HepG2 (cell line): ENCODE data around the gene MYO9A. TPM values are rescaled to one million over a fixed set of nuclear protein-coding genes. Genes with fewer than 3 reads are reported as not detected.

Experiments used
- ATAC-seq: fragments of 200-7000 bp; cut with Tn5 transposase; 3 replicates; pipeline ENCODE4 v1.9.1; 2020; ENCODE audit warnings: mild to moderate bottlenecking, moderate library complexity
- BruUV-seq: library from RNA; stranded (reverse); fragments of 400-500 nt; replicated peaks from 2 replicates; lab custom pipeline; 2021; lab: Mats Ljungman, UMichigan
- CTCF ChIA-PET: fragments of 300-600 bp; formaldehyde crosslinking; extraction: SDS; loops from one replicate; lab custom pipeline; 2021; ENCODE audit warnings: low total read pairs, inconsistent platforms, low intra/inter-chr PET ratio; lab: Yijun Ruan, JAX
- POLR2A ChIA-PET: fragments of 350-600 bp; sonication (Branson Sonifier 250); formaldehyde crosslinking; loops from one replicate; lab custom pipeline; 2020; ENCODE audit warnings: antibody characterized with exemption, inconsistent platforms; lab: Yijun Ruan, JAX
- DNase-seq: peaks from one replicate; pipeline ENCODE4 v3.0.0-alpha.2; 2015; ENCODE audit warnings: low spot score
- FAIRE-seq: peaks from 3 replicates; lab custom pipeline; 2011; peaks lifted over from hg19 to GRCh38; lab: Jason Lieb, UNC
- H2AFZ ChIP-seq: one replicate; pipeline ENCODE4 v1.6.1; 2011; ENCODE audit warnings: low read length, inconsistent platforms
- H3K27ac ChIP-seq: fragments of 300-600 bp; 3 replicates; pipeline ENCODE4 v1.8.0; 2011; ENCODE audit warnings: mixed run types, mild to moderate bottlenecking, mixed read lengths, low read length, inconsistent platforms; ENCODE audit not compliant: insufficient read depth; ENCODE audit errors: extremely low read length
- H3K27me3 ChIP-seq, 2 experiments: fragments of 200-600 bp in 1 of 2; 2 replicates in 1 of 2; 3 replicates in 1 of 2; pipeline versions ENCODE4 v1.6.0 to v1.8.0; 2011; ENCODE audit warnings: low read length in 2 of 2, mild to moderate bottlenecking in 2 of 2, moderate library complexity in 2 of 2, inconsistent platforms in 1 of 2; ENCODE audit not compliant: insufficient read depth in 2 of 2, control insufficient read depth in 1 of 2
- H3K36me3 ChIP-seq, 2 experiments: fragments of 200-600 bp in 1 of 2; replicated peaks in 1 of 2; 2 replicates in 1 of 2; 3 replicates in 1 of 2; pipeline versions ENCODE4 v1.5.1 to v1.8.0; 2011; ENCODE audit warnings: low read length in 2 of 2, inconsistent platforms in 1 of 2; ENCODE audit not compliant: insufficient read depth in 2 of 2, control insufficient read depth in 1 of 2
- H3K4me1 ChIP-seq: 2 replicates; pipeline ENCODE4 v1.5.1; 2012; ENCODE audit warnings: low read length, inconsistent platforms; ENCODE audit not compliant: insufficient read depth
- H3K4me2 ChIP-seq: 2 replicates; pipeline ENCODE4 v1.6.0; 2011; ENCODE audit warnings: low read depth, low read length, inconsistent platforms
- H3K4me3 ChIP-seq, 3 experiments: fragments of 200-600 bp in 1 of 3; sonication (generic), shearing (Covaris generic) in 1 of 3; replicated peaks in 1 of 3; 2 replicates each; pipeline ENCODE4 v1.5.1; 2011 to 2016; ENCODE audit warnings: low read length in 3 of 3, inconsistent platforms in 2 of 3, low read depth in 2 of 3, mild to moderate bottlenecking in 2 of 3, control low read depth in 1 of 3, mixed read lengths in 1 of 3; ENCODE audit not compliant: insufficient read depth in 1 of 3
- H3K79me2 ChIP-seq: one replicate; pipeline ENCODE4 v1.6.1; 2011; ENCODE audit warnings: low read length, inconsistent platforms; ENCODE audit not compliant: insufficient read depth
- H3K9ac ChIP-seq: 2 replicates; pipeline ENCODE4 v1.6.0; 2011; ENCODE audit warnings: mild to moderate bottlenecking, low read depth, low read length, inconsistent platforms; ENCODE audit not compliant: insufficient read depth
- H3K9me3 ChIP-seq: 2 replicates; pipeline ENCODE4 v1.5.1; 2012; ENCODE audit warnings: mild to moderate bottlenecking, low read length
- H4K20me1 ChIP-seq: 2 replicates; pipeline ENCODE4 v1.6.0; 2011; ENCODE audit warnings: inconsistent platforms, mild to moderate bottlenecking, low read length, moderate library complexity; ENCODE audit not compliant: insufficient read depth
- HDAC2 ChIP-seq: sonication (generic); formaldehyde crosslinking; IDR thresholded peaks from 2 replicates; pipeline ENCODE4 v1.4.0; 2020; ENCODE audit warnings: missing genetic modification reagents
- SIN3A ChIP-seq: IDR thresholded peaks from 2 replicates; pipeline ENCODE4 v1.6.1; 2011; ENCODE audit warnings: low read depth, mild to moderate bottlenecking, control low read depth, low read length, borderline replicate concordance
- TRAFD1 ChIP-seq: sonication (generic); formaldehyde crosslinking; IDR thresholded peaks from 2 replicates; pipeline ENCODE4 v1.5.1; 2020; ENCODE audit warnings: missing genetic modification reagents, mild to moderate bottlenecking, borderline replicate concordance
- ZNF766 ChIP-seq: sonication (generic); formaldehyde crosslinking; IDR thresholded peaks from 2 replicates; pipeline ENCODE4 v1.5.0; 2020; ENCODE audit warnings: missing genetic modification reagents, borderline replicate concordance
- ZXDC ChIP-seq: sonication (generic); formaldehyde crosslinking; IDR thresholded peaks from 2 replicates; pipeline ENCODE4 v1.5.0; 2020; ENCODE audit warnings: mild to moderate bottlenecking, missing genetic modification reagents
- WGBS: methylation state at CpG from one replicate; pipeline ENCODE4 v1.1.6; 2017; ENCODE audit warnings: low lambda C conversion rate; 5-methylcytosine and 5-hydroxymethylcytosine counted together
- in situ Hi-C: cut with HindIII; loops from 2 replicates; pipeline ENCODE4 v1.10.0; 2017; ENCODE audit warnings: low pct_unique_long_range_greater_than_20kb; ENCODE audit not compliant: extremely low pct_ligation_motif_present
- intact Hi-C: fragments of 100-400 bp; cut with micrococcal nuclease; formaldehyde crosslinking; loops from one replicate; pipeline ENCODE4 v1.10.0; 2022; ENCODE audit not compliant: unreplicated experiment
- polyA plus RNA-seq, 8 experiments: library from polyadenylated mRNA; depleted of rRNA in 3 of 8; stranded (reverse) in 7 of 8; unstranded in 1 of 8; fragments of >200 nt; fragmentation: Illumina TruSeq in 4 of 8; extraction: Trizol in 4 of 8; gene quantifications; 2 replicates each; pipeline versions ENCODE4 v1.2.1 to v1.2.3, GENCODE V29; 2011 to 2016; ENCODE audit warnings: low read depth in 4 of 8, missing spikeins in 1 of 8, mixed read lengths in 1 of 8; ENCODE audit not compliant: insufficient read depth in 1 of 8
- total RNA-seq, 5 experiments: library from RNA; depleted of rRNA; stranded (reverse); fragments of >200 nt; fragmentation: Illumina TruSeq; extraction: Trizol; gene quantifications; 2 replicates each; pipeline ENCODE4 v1.2.3, GENCODE V29; 2016; ENCODE audit warnings: low read depth in 1 of 5

The MYO9A gene
- total and polyA plus RNA-seq, 2 of the 13 experiments (the other 11 are each of a cell fraction or from before 2014, with no cell fraction given): 4.8 to 15.3 TPM

GRCh38 chr15:71945012-71945411 is 172.9 kb downstream of the MYO9A start:
- Histone ChIP-seq H3K79me2 (no peaks in the 10 kb centered on the region), H3K9me3 (no peaks in the 10 kb centered on the region), H3K27me3 (no peaks in the 10 kb centered on the region), H3K4me3 (no peak overlapping the region), H4K20me1 (no peaks in the 10 kb centered on the region), H3K9ac (no peak overlapping the region), H3K36me3 (no peaks in the 10 kb centered on the region), H3K4me2 (no peak overlapping the region), H3K4me1 (no peaks in the 10 kb centered on the region), H2AFZ (no peak overlapping the region), H3K27ac (no peak overlapping the region)
- ChIA-PET CTCF (no interaction called here), POLR2A (no interaction called here)
- in situ Hi-C loops (no loop called here), intact Hi-C loops (no loop called here)
- BruUV-seq: no TSS peak
- no peak for FAIRE-seq
- DNase-seq: no peak
- no peak for TF ChIP-seq HDAC2 (CRISPR knock-in tag)
- no peak for TF ChIP-seq ZXDC
- TF ChIP-seq TRAFD1 (CRISPR knock-in tag): no peak
- TF ChIP-seq SIN3A: no peak
- TF ChIP-seq ZNF766: no peak
- no peak for ATAC-seq
- 100% methylated on average over 1 of the region's 1 CpG for WGBS
